ENCODE measurements around the gene TREH.
"Not testable (repeated sequence)": the region's sequence is repeated elsewhere in the genome, so short reads cannot be mapped to it uniquely, and the experiment has no call there.

Gene TREH

DNA sequence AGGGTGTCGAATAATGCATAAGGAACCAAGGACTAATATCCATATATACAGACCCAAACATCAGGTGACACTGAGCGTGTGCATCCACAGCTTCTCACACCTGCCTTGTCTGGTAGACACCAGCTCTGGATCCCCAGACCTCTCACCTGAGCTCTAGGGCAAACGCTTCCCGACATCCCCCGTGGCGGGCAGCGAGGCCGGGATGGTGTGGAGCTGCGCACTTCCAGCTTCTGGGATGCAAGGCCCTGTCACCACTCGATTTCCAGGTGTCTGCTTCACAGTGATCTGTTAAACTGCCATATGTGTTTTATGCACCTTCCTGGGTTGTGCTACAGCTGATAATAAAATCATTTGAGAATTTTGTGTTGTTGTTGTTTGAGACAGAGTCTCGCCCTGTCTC is 15.3 kb upstream of the TREH start:
- no peak for DNase-seq

DNA sequence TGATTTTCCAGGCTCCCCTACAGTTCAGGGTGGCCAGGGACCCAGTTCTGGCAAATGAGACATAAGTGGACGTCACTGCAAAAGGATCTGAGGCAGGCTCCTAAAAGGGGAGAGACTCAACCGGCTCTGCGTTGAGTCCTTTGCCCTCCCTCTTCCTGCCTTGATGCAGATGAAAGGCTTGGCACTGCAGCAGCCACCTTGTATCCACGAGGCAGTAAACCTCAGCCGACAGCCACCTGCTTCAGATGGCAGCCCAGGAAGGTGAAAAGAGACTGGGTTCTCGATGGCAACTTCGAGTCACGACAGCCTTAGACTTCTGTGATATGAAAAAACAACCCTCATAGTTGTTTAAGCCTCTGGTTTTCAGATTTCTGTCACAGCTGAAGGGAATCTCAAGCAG is 14.7 kb upstream of the TREH start:
- no peak for DNase-seq

DNA sequence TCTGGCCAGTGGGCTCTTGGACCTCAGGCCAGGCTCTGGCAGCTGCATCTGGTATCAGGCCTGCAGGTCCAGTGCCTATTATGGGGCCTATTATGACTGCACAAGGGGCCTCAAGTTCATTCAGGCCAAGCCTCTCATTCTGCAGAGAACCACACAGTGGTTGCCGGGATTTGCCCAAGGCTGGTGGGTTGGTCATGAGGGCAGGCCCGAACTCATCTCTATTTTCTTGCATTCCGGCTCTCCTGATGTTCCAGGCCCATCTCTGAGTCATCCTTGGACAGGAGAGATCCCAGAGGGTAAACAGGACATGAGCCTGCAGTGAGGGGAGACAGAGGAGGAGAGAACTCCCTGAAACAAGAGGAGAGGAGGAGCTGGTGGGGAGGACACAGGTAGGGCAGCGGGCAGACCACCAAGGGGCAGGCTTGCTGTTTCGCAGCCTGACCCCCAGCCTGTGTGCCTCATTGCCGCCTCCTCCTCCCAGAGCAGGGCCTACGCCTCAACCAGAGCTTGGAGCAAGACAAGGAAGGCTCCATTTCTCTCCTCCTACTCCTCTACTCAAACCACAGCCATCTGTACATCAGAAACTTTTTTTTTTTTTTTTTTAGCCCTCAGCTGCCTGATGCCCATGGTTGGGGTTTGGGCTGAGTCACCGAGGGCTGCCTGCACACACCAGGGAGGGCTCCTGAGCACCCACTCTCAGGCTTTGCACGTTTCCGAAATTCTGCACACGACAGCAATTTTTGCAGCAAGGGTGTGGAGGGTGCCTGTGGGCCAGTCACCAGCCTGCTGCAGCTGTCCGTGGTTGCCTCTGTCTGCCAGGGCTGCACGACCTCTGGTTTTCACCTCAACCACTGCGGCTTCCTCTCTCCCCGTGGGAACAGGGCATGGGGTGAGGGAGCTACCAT is 12.7 kb upstream of the TREH start:
- DNase-seq: peak; percentile 40 to 44

DNA sequence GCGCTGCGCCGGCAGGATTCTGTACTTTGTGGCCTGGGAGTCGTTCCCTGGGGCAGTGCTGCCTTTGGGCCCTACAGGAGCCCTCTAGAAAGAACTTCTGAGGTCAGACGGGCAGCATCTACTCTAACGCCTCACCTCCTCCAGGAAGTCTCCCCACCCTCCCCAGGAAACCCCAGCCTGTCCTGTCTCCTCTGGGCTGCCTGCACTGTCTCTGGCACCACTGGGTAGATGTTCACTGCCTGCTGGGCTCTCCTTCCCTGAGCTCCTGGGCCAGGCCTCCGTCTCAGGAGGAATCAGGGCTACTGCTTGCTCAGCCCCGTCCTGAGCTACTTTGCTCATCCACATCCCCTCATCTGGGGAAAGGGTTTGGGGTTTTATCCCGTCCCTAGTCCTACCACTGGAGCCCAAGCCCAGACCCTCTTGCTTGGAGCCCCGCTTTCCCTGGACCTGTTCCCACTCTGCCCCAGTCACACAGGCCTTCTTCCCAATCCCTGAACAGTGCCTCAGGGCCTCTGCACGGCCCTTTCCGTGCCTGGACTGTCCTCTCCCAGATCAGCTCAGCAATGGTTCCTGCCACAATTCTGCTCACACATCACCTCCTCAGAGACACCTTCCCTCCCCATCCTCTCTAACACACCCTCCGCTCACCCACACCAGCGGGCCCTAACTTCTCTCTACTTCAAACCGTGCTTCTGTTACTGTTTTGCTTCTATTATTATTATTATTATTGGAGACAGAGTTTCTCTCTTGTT is 11.3 kb upstream of the TREH start:
- no peak for DNase-seq

DNA sequence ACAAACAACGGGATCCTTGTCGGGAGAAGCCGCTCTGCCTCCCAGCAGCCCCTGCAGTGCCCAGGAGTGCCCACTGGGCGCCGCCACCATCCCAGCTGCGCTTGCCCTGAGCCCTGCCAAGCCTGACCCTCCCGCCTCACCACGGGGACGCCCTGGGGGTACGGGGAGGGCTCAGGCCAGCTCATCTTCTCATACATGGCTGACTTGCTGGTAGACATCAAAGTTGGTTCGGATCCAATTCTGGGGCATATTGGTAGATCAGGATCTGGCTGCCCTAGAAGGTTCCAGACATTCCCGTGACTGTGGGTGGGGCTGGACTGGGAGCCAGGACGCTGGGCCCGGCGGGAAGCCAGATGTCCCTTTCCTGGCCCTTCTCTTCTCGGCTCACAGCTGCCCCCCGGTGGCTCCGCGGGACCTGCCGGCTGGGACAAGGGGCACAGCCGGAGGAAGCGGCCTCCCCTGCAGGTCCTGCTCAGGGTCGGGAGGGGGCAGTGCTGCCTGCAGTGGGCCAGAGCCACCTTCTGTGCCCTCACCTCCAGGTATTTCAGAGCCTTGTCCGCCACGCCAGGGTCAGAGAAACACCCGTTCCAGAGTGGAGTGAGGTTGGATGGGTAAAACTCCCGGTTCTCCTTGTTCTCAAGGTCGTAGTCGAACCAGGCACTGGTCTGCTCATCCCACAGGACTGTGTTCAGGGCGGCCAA is 10.6 kb upstream of the TREH start:
- peak; percentile 79 to 84 for DNase-seq

DNA sequence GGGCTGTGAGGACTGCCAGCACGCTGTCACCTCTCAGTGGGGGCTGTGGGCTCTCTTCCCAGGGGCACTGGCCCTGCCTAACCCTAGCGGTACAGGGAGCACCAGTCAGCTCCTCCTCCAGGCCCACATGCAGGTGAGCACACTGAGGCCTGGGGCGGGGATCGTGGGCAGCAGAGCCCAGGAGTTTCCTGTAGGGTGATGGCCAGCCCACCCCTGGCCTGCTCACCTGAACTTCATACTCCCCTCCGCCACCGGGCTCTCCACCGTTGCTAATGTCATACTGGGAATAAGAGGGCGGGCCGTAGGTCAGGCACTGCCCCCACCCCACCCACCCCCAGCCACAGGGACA is 10.0 kb upstream of the TREH start:
- no peak for DNase-seq

DNA sequence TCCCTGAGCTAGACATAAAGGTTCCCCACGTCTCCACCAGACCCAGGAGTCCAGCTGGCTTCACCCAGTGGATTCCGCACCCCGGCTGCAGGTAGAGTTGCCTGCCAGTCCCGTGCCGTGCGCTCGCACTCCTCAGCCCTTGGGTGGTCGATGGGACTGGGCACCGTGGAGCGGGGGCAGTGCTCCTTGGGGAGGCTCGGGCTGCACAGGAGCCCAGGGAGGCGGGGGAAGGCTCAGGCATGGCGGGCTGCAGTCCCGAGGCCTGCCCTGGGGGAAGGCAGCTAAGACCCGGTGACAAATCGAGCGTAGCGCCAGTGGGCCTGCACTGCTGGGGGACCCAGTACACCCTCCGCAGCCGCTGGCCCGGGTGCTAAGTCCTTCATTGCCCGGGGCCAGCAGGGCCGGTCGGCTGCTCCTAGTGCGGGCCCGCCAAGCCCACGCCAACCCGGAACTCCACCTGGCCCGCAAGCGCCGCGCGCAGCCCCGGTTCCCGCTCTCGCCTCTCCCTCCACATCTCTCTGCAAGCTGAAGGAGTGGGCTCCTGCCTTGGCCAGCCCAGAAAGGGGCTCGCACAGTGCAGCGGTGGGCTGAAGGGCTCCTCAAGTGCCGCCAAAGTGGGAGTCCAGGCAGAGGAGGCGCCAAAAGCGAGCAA is 9.5 kb upstream of the TREH start:
- no peak for DNase-seq

DNA sequence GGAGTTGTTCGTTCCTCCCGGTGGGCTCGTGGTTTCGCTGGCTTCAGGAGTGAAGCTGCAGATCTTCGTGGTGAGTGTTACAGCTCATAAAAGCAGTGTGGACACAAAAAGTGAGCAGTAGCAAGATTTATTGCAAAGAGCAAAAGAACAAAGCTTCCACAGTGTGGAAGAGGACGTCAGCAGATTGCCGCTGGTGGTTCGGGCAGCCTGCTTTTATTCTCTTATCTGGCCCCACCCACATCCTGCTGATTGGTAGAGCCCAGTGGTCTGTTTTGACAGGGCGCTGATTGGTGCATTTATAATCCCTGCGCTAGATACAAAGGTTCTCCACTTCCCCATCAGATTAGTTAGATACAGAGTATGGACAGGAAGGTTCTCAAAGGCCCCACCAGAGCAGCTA is 8.9 kb upstream of the TREH start:
- DNase-seq: not testable (repeated sequence)

DNA sequence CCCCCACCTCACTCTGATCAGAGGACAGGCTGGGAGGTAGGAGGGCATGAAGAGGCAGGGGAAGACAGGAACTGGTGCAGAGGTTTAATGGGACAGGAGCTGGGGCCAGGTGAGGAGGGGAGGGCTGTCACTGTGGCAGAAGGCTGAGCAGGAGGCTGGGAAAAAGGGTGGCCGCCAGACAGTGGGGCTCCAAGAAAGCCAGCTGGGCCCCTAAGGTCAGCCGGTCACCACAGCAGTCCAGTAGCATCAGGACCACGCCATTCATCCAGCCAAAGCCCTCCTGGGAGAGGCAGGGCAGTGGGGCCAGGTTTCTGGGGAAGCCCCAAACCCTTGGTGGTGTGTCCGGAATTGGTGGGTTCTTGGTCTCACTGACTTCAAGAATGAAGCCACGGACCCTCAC is 8.5 kb upstream of the TREH start:
- DNase-seq: no peak

DNA sequence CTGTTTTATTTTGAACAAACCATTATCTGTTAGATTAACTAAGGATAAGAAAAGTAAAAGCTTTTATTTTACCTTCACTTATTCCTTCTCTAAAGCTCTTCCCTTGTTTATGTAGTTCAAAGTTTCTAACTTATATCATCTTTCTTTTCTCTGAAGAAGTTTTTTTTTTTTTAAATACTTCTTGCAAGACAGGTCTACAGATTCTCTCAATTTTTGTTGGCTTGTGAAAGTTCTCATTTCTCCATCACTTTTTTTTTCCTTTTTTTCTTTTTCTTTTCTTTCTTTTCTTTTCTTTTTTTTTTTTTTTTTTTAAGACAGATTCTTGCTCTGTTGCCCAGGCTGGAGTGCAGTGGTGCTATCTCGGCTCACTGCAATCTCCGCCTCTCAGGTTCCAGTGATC is 4.7 kb upstream of the TREH start:
- DNase-seq: no peak

DNA sequence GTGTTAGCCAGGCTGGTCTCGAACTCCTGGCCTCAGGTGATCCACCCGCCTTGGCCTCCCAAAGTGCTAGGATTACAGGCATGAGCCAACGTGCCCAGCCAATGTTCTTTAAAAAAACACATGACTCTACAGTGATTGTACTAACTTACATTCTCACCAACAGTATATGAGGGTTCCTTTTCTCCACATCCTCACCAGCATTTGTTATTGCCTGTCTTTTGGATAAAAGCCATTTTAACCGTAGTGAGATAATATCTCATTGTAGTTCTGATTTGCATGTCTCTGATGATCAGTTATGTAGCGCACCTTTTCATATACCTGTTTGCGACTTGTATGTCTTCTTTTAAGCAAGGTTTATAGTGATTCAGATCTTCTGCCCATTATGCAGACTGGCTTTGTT is 3.5 kb upstream of the TREH start:
- not testable (repeated sequence) for DNase-seq

DNA sequence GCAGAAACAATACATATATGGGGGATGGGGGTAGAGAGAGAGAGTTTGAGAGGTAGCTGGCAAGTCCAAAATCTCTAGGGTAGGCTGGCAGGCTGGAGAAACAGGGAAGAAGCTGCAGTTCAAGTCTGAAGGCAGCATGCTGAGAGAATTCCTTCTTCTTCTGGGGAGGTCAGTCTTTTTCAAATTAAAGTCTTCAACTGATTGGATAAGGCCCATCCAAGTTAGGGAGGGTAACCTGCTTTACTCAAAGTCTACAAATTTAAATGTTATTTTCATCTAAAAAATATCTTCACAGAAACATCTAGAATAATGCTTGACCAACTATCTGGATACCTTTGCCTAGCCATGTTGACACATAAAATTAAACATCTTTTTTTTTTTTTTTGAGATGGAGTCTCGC is 2.9 kb upstream of the TREH start:
- no peak for DNase-seq

DNA sequence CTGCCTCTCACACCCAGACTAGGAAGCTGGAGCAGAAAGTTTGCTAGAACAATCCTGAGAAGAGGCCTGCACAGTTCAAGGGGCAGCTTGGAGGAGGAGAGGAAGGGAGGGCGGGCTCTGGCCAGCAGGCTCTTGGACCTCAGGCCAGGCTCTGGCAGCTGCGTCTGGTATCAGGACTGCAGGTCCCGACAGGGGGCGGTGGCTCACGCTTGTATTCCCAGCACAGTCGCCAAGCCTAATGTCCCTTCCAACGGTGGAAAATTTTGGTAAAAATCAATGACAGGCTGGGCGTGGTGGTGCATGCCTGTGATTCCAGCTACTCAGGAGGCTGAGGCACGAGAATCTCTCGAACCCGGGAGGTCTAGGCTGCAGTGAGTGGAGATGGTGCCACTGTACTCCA is 542 bp downstream of the TREH start:
- not testable (repeated sequence) for DNase-seq

DNA sequence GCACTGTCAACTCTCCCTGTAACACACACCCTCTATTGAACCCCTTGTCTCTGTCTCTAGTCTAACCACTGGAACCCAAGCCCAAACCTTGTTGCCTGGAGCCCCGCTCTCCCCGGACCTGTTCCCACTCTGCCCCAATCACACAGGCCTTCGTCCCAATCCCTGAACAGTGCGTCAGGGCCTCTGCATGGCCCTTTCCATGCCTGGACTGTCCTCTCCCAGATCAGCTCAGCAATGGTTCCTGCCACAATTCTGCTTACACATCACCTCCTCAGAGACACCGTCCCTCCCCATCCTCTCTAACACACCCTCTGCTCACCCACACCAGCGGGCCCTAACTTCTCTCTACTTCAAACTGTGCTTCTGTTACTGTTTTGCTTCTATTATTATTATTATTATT is 1.5 kb downstream of the TREH start:
- no peak for DNase-seq

DNA sequence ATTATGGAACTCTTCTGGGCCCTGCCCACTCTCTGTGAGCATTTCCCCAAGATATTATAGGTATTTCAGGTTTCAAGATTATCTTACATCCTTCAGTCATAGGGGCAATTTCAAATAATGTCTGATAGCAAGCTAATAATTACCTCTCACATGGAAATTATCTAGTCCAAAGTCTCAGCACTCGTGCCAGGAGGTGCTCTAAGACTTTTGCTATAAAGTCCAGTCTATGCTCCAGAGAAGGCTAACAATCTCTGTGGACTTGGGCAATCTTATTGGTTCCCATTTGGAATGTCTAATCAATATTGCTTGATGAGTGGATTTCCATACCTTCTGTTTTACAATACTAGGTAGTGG is 5.4 kb downstream of the TREH start:
- DNase-seq: no peak

DNA sequence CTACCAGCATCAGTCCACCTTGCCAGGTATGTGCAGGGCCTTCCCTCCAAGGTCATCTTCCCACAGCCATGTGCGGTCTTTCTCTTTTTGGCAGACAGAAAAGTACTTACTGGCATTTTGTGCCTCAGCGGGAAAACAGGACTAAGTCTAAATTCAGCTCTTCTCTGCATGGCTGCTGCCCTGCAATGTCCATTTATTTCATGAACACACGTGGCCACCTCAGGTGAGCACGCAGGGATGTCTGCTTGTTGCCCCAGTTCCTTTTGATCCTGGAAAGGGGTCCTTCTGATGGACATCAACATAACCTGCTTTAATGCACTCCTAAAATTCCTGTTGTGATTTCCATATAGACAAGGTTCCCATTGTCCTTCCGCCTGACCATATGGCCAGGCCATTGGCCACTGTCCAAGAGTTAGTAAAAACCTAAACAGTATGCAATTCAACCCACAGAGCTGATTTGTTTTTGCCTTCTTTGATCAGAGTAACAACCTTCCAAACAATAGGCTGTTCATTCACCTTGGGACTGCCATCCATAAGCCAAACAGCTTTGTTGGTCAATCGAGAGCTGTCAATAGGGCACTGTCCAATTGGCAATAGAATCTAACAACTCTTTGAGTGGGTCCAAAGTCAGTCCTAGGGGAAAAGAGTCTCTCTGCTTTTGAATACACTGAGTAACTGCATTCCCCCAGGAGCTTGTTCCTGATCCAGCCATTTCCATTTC is 5.9 kb downstream of the TREH start:
- no peak for DNase-seq

DNA sequence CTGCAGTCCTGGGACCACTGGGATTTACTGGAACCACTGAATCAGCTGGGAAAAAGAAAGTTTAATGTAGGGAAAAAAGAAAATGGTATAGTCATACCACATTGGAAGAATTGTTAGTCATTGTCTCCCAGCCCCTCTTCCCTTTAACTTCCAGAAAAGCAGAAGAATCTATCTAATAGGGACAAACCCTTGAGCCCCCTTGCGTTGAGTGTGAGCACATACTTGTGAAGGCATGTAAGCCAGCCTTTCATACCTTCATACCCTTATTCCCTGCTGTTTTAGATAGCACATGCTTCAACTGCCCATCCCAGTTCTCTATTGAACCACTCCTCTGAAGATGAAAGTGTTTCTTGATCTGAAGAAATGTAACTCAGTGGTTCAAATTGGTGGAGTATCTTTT is 6.6 kb downstream of the TREH start:
- DNase-seq: no peak

DNA sequence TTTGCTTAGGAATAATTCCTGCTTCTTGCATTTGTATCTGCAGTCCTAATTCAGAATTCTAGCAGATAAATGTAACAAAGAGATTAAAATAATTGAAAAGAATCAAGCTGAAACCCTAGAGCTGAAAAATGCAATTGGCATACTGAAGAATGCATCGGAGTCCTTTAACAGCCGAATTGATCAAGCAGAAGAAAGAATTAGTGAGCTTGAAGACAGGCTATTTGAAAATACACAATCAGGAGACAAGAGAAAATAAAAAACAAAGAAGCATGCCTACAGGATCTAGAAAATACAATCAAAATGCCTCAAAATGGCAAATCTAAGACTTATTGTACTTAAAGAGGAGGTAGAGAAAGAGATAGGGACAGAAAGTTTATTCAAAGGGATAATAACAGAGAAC is 8.2 kb downstream of the TREH start:
- DNase-seq: no peak

DNA sequence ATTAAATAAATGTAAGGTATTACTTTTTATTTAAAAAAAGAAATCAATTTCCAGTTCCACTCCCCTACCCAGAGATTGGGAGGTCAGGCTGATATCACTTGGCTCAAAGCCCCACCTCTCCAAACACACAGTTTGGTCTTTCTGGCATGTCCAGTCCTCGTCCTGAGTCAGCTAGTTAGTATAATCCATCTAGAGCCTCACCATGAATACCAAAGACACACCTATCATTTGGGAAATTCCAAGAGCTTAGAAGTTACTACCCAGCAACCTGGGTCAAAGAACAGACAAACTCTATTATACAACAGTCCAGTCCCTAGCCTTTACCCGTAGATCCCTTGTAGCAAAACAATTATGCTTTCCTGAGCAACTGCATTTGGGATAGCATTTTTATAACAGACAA is 9.4 kb downstream of the TREH start:
- DNase-seq: no peak

DNA sequence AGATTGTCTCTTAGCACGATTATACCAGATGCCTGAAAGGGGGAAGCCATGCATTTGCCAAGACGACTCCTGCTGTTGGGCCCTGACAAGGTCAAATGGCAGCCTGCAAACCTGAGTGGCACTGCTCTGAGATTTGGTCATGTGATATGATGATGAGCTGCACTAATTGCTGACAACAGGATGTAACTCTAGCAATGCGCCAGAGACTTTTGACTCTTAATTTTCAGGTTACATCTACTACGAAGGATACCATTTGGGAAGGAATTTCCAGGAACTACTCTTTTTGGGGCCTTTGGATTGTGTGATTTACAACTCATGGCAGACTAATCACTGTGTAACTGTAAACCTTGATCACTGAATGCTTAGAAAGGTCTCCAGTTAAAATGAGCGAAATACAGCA is 13.1 kb downstream of the TREH start:
- no peak for DNase-seq

DNA sequence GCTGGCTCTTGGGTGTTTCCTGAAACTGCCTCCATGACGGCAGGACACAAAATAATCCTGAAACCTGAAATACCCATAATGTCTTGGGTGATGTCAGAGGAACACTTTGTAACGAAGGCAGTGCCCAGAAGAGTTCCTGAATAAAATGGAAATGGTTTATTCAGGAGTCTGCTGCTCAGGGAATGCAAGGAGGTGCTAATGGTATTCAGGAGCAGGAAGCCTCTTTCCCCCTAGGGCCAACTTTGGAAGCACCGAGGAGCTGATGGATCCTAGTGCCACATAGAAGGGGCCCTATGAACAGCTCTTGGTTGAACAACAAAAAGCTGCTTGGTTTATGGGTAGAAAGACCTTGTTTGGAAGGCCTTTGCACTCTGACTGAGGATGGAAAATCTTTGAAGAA is 15.5 kb downstream of the TREH start:
- no peak for DNase-seq

DNA sequence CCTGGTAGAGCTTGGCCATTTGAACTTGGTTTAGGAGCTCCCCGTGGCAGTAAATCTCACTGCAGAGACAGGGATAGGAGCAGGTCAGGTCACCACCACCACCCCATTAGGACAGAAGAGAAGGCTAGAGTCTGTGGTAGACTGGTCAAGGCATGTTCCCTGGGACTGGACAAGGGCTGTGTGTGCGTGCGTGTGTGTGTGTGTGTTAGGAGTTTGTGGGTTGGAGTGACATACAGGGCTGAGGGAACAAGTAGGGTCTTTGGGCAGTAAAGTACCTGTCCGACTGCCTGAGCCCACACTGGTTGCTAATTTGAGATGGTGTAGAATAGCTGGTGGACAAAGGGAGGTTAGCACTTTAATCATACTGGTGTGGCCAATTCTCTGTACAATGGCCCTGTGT is 16.1 kb downstream of the TREH start:
- no peak for DNase-seq
